ENCODE results near the gene LRP3.

The LRP3 gene

DNA sequence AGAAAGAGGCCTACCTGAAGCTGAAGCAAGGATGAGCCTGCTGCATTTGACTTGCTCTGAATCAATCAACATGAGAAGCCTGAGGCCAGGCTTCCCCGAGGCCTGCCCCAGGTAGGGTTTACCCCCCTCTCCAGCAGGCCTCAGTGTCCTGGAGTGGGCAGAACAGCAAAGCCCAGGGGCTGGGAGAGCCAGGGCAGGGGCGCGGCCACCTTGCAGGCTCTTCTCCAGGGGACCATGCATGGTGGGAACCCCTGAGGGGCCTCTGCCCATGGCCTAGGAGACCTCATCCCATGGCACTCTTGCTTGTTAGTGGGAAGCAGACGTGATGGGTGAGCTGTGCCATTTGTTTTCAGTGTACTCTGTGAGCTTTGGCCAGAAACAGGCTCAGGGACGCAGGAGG lies 19.9 kb upstream of the LRP3 start:
- TF ChIP-seq, protein P1, sequence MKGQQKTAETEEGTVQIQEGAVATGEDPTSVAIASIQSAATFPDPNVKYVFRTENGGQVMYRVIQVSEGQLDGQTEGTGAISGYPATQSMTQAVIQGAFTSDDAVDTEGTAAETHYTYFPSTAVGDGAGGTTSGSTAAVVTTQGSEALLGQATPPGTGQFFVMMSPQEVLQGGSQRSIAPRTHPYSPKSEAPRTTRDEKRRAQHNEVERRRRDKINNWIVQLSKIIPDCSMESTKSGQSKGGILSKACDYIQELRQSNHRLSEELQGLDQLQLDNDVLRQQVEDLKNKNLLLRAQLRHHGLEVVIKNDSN (IDR thresholded peaks at IDR 0.05): no peak
- TF ChIP-seq TEAD4 (IDR thresholded peaks at IDR 0.05) (no peak), RAD21 (IDR thresholded peaks at IDR 0.05; ENCODE audit: low read depth) (no peak)

DNA sequence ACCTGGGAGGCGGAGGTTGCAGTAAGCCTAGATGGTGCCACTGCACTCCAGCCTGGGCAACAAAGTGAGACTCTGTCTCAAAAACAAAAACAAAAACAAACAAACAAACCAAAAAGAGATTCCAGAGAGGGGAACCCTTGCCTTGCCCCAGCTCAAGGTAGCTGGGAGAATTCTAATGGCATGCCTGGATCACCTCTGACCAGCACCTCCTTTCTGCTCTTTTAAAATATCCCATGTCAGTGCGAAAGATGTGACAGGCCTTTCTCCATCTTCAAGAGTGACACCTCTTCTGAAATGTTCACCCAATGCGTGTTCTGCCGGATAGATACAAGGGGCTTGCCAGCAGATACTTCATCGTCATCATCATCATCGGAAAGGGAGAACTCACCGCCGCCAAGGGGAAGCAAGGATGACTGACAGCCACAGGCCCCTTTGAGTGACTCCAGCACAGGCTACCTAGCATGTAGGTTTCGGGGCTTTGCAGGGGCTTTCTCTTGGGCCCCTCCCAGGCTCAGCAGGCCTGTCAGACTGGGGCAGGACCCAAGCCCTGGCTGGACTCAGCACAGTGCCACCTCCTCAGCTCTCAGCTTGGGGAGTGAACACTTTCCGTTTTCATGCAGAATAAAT lies 18.9 kb upstream of the LRP3 start:
- no peak for TF ChIP-seq CREB1 (IDR thresholded peaks at IDR 0.05; ENCODE audit: low read depth)
- no peak for TF ChIP-seq MAX (IDR thresholded peaks at IDR 0.05)
- no peak for TF ChIP-seq CEBPB (IDR thresholded peaks at IDR 0.05)
- TF ChIP-seq TAF1 (IDR thresholded peaks at IDR 0.05; ENCODE audit: low read depth): no peak
- no peak for TF ChIP-seq EGR1 (IDR thresholded peaks at IDR 0.05)
- no peak for TF ChIP-seq TEAD4 (IDR thresholded peaks at IDR 0.05)
- no peak for TF ChIP-seq NFIC (IDR thresholded peaks at IDR 0.05)
- TF ChIP-seq FOXM1 (IDR thresholded peaks at IDR 0.05; ENCODE audit: borderline replicate concordance, low read depth): no peak
- TF ChIP-seq ZBTB7A (IDR thresholded peaks at IDR 0.05; ENCODE audit: low read depth): no peak
- no peak for TF ChIP-seq EP300 (IDR thresholded peaks at IDR 0.05; ENCODE audit: borderline replicate concordance)
- no peak for TF ChIP-seq TCF12 (IDR thresholded peaks at IDR 0.05; ENCODE audit: low read depth)
- TF ChIP-seq, protein P1 (IDR thresholded peaks at IDR 0.05): no peak
- no peak for TF ChIP-seq YY1 (IDR thresholded peaks at IDR 0.05; ENCODE audit: low read depth)
- no peak for TF ChIP-seq RAD21 (IDR thresholded peaks at IDR 0.05; ENCODE audit: low read depth)
- TF ChIP-seq REST (IDR thresholded peaks at IDR 0.05; ENCODE audit: low read depth): no peak

GRCh38 chr19:33175886-33176669 lies 18.1 kb upstream of the LRP3 start:
- TF ChIP-seq MAX (IDR thresholded peaks at IDR 0.05): no peak
- TF ChIP-seq ZBTB7A (IDR thresholded peaks at IDR 0.05; ENCODE audit: low read depth): peak; percentile 50; the same call in 1 of the 2 replicates

DNA sequence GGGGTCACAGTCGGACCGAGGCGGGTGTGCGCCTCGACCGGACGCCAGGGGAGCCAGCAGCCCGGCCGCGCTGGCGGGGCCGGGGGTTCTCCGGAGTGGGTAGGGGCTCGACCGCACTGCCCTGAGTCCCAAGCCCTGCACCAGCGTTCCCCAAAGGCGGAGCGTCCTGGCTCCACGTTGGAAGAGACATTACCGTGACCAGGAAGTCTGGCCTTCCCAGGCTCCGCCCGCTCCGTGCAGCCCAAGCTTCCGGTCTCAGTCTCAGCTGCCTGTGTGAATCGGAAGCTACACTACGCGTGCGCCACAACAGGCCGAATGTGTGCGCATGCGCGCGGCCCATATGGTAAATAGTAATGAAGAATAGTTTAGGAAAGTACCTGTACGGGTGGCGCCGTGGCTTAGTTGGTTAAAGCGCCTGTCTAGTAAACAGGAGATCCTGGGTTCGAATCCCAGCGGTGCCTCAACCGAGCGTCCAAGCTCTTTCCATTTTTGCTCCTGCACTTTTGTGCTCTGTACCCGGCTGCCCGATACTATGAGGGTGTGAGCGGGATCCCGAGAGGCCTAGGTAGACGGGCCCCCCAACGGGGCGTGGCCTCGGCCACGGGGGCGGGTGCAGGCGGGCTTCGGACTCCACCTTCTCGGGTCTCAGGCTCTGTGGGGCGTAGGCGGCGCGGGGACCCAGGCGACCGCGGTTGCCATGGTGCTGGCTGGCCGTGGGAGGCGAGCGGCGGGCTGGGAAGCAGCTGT lies 17.3 kb upstream of the LRP3 start:
- TF ChIP-seq FOXM1 (IDR thresholded peaks at IDR 0.05; ENCODE audit: borderline replicate concordance, low read depth): no peak
- peak; percentile 42; the same call in 1 of the 2 replicates for TF ChIP-seq CEBPB (IDR thresholded peaks at IDR 0.05)
- peak; percentile 86 for TF ChIP-seq TAF1 (IDR thresholded peaks at IDR 0.05; ENCODE audit: low read depth)
- TF ChIP-seq EGR1 (IDR thresholded peaks at IDR 0.05): peak; percentile 96
- TF ChIP-seq ZBTB7A (IDR thresholded peaks at IDR 0.05; ENCODE audit: low read depth): peak; percentile 1; the same call in 1 of the 2 replicates
- TF ChIP-seq TEAD4 (IDR thresholded peaks at IDR 0.05): peak; percentile 81
- TF ChIP-seq CREB1 (IDR thresholded peaks at IDR 0.05; ENCODE audit: low read depth): no peak
- 0 out of 2 replicates have a peak, but pooled peaks have one; percentile 9 for TF ChIP-seq EP300 (IDR thresholded peaks at IDR 0.05; ENCODE audit: borderline replicate concordance)
- TF ChIP-seq TCF12 (IDR thresholded peaks at IDR 0.05; ENCODE audit: low read depth): peak; percentile 6; the same call in 1 of the 2 replicates
- peak; percentile 4; the same call in 1 of the 2 replicates for TF ChIP-seq RAD21 (IDR thresholded peaks at IDR 0.05; ENCODE audit: low read depth)
- TF ChIP-seq YY1 (IDR thresholded peaks at IDR 0.05; ENCODE audit: low read depth): 0 out of 2 replicates have a peak, but pooled peaks have one; percentile 52
- TF ChIP-seq, protein P1 (IDR thresholded peaks at IDR 0.05): no peak
- TF ChIP-seq MAX (IDR thresholded peaks at IDR 0.05): peak; percentile 65
- 0 out of 2 replicates have a peak, but pooled peaks have one; percentile 8 for TF ChIP-seq NFIC (IDR thresholded peaks at IDR 0.05)
- no peak for TF ChIP-seq REST (IDR thresholded peaks at IDR 0.05; ENCODE audit: low read depth)

Data from Ishikawa (cell line).